HepG2 (cell line): ENCODE results near the gene CDK17. TPM values are rescaled to one million over a fixed set of nuclear protein-coding genes. Genes with fewer than 3 reads are reported as not detected.

Experiments used
- ATAC-seq: fragments of 200-7000 bp; cut with Tn5 transposase; 3 replicates; pipeline ENCODE4 v1.9.1; 2020; ENCODE audit warnings: mild to moderate bottlenecking, moderate library complexity
- BruUV-seq: library from RNA; stranded (reverse); fragments of 400-500 nt; replicated peaks from 2 replicates; lab custom pipeline; 2021; lab: Mats Ljungman, UMichigan
- CTCF ChIA-PET: fragments of 300-600 bp; formaldehyde crosslinking; extraction: SDS; loops from one replicate; lab custom pipeline; 2021; ENCODE audit warnings: low total read pairs, inconsistent platforms, low intra/inter-chr PET ratio; lab: Yijun Ruan, JAX
- POLR2A ChIA-PET: fragments of 350-600 bp; sonication (Branson Sonifier 250); formaldehyde crosslinking; loops from one replicate; lab custom pipeline; 2020; ENCODE audit warnings: antibody characterized with exemption, inconsistent platforms; lab: Yijun Ruan, JAX
- DNase-seq: peaks from one replicate; pipeline ENCODE4 v3.0.0-alpha.2; 2015; ENCODE audit warnings: low spot score
- FAIRE-seq: peaks from 3 replicates; lab custom pipeline; 2011; peaks lifted over from hg19 to GRCh38; lab: Jason Lieb, UNC
- H2AFZ ChIP-seq: one replicate; pipeline ENCODE4 v1.6.1; 2011; ENCODE audit warnings: low read length, inconsistent platforms
- H3K27ac ChIP-seq: fragments of 300-600 bp; 3 replicates; pipeline ENCODE4 v1.8.0; 2011; ENCODE audit warnings: mixed run types, mild to moderate bottlenecking, mixed read lengths, low read length, inconsistent platforms; ENCODE audit not compliant: insufficient read depth; ENCODE audit errors: extremely low read length
- H3K27me3 ChIP-seq, 2 experiments: fragments of 200-600 bp in 1 of 2; 2 replicates in 1 of 2; 3 replicates in 1 of 2; pipeline versions ENCODE4 v1.6.0 to v1.8.0; 2011; ENCODE audit warnings: low read length in 2 of 2, mild to moderate bottlenecking in 2 of 2, moderate library complexity in 2 of 2, inconsistent platforms in 1 of 2; ENCODE audit not compliant: insufficient read depth in 2 of 2, control insufficient read depth in 1 of 2
- H3K36me3 ChIP-seq, 2 experiments: fragments of 200-600 bp in 1 of 2; replicated peaks in 1 of 2; 2 replicates in 1 of 2; 3 replicates in 1 of 2; pipeline versions ENCODE4 v1.5.1 to v1.8.0; 2011; ENCODE audit warnings: low read length in 2 of 2, inconsistent platforms in 1 of 2; ENCODE audit not compliant: insufficient read depth in 2 of 2, control insufficient read depth in 1 of 2
- H3K4me1 ChIP-seq: 2 replicates; pipeline ENCODE4 v1.5.1; 2012; ENCODE audit warnings: low read length, inconsistent platforms; ENCODE audit not compliant: insufficient read depth
- H3K4me2 ChIP-seq: 2 replicates; pipeline ENCODE4 v1.6.0; 2011; ENCODE audit warnings: low read depth, low read length, inconsistent platforms
- H3K4me3 ChIP-seq, 3 experiments: fragments of 200-600 bp in 1 of 3; sonication (generic), shearing (Covaris generic) in 1 of 3; replicated peaks in 1 of 3; 2 replicates each; pipeline ENCODE4 v1.5.1; 2011 to 2016; ENCODE audit warnings: low read length in 3 of 3, inconsistent platforms in 2 of 3, low read depth in 2 of 3, mild to moderate bottlenecking in 2 of 3, control low read depth in 1 of 3, mixed read lengths in 1 of 3; ENCODE audit not compliant: insufficient read depth in 1 of 3
- H3K79me2 ChIP-seq: one replicate; pipeline ENCODE4 v1.6.1; 2011; ENCODE audit warnings: low read length, inconsistent platforms; ENCODE audit not compliant: insufficient read depth
- H3K9ac ChIP-seq: 2 replicates; pipeline ENCODE4 v1.6.0; 2011; ENCODE audit warnings: mild to moderate bottlenecking, low read depth, low read length, inconsistent platforms; ENCODE audit not compliant: insufficient read depth
- H3K9me3 ChIP-seq: 2 replicates; pipeline ENCODE4 v1.5.1; 2012; ENCODE audit warnings: mild to moderate bottlenecking, low read length
- H4K20me1 ChIP-seq: 2 replicates; pipeline ENCODE4 v1.6.0; 2011; ENCODE audit warnings: inconsistent platforms, mild to moderate bottlenecking, low read length, moderate library complexity; ENCODE audit not compliant: insufficient read depth
- CEBPG ChIP-seq: IDR thresholded peaks from 2 replicates; pipeline ENCODE4 v1.6.1; 2016
- CHD4 ChIP-seq: fragments of 200-600 bp; sonication (generic); IDR thresholded peaks from 2 replicates; pipeline ENCODE4 v1.7.0; 2017; ENCODE audit warnings: mild to moderate bottlenecking, low read length, borderline replicate concordance
- FOXC1 ChIP-seq: sonication (generic); formaldehyde crosslinking; IDR thresholded peaks from 2 replicates; pipeline ENCODE4 v1.8.0; 2022; ENCODE audit warnings: mild to moderate bottlenecking, missing genetic modification reagents, borderline replicate concordance
- SIX4 ChIP-seq: sonication (generic); formaldehyde crosslinking; IDR thresholded peaks from 2 replicates; pipeline ENCODE4 v1.4.0; 2020; ENCODE audit warnings: missing genetic modification reagents
- TEAD3 ChIP-seq: optimal IDR thresholded peaks from 2 replicates; pipeline ENCODE3; 2016; ENCODE audit warnings: borderline replicate concordance
- ZC3H4 ChIP-seq: sonication (generic); formaldehyde crosslinking; IDR thresholded peaks from 2 replicates; pipeline ENCODE4 v1.4.0; 2020; ENCODE audit warnings: missing genetic modification reagents, borderline replicate concordance
- ZFP36L2 ChIP-seq: sonication (generic); formaldehyde crosslinking; IDR thresholded peaks from 2 replicates; pipeline ENCODE4 v1.4.0; 2020; ENCODE audit warnings: missing genetic modification reagents
- ZNF513 ChIP-seq: sonication (generic); formaldehyde crosslinking; conservative IDR thresholded peaks from 2 replicates; pipeline ENCODE4 v1.5.0; 2020; ENCODE audit warnings: missing genetic modification reagents
- ZNF792 ChIP-seq: IDR thresholded peaks from 2 replicates; pipeline ENCODE4 v1.6.1; 2016
- WGBS: methylation state at CpG from one replicate; pipeline ENCODE4 v1.1.6; 2017; ENCODE audit warnings: low lambda C conversion rate; 5-methylcytosine and 5-hydroxymethylcytosine counted together
- in situ Hi-C: cut with HindIII; loops from 2 replicates; pipeline ENCODE4 v1.10.0; 2017; ENCODE audit warnings: low pct_unique_long_range_greater_than_20kb; ENCODE audit not compliant: extremely low pct_ligation_motif_present
- intact Hi-C: fragments of 100-400 bp; cut with micrococcal nuclease; formaldehyde crosslinking; loops from one replicate; pipeline ENCODE4 v1.10.0; 2022; ENCODE audit not compliant: unreplicated experiment
- polyA plus RNA-seq, 8 experiments: library from polyadenylated mRNA; depleted of rRNA in 3 of 8; stranded (reverse) in 7 of 8; unstranded in 1 of 8; fragments of >200 nt; fragmentation: Illumina TruSeq in 4 of 8; extraction: Trizol in 4 of 8; gene quantifications; 2 replicates each; pipeline versions ENCODE4 v1.2.1 to v1.2.3, GENCODE V29; 2011 to 2016; ENCODE audit warnings: low read depth in 4 of 8, missing spikeins in 1 of 8, mixed read lengths in 1 of 8; ENCODE audit not compliant: insufficient read depth in 1 of 8
- total RNA-seq, 5 experiments: library from RNA; depleted of rRNA; stranded (reverse); fragments of >200 nt; fragmentation: Illumina TruSeq; extraction: Trizol; gene quantifications; 2 replicates each; pipeline ENCODE4 v1.2.3, GENCODE V29; 2016; ENCODE audit warnings: low read depth in 1 of 5
- TF ChIP-seq, protein P1 (sequence below), 2 experiments: sonication (generic) in 1 of 2; formaldehyde crosslinking in 1 of 2; IDR thresholded peaks; 2 replicates each; pipeline versions ENCODE4 v1.5.1 to v1.6.1; 2011 to 2020; ENCODE audit warnings: borderline replicate concordance in 1 of 2, low read depth in 1 of 2, low read length in 1 of 2, mild to moderate bottlenecking in 1 of 2, missing genetic modification reagents in 1 of 2, moderate library complexity in 1 of 2
- TF ChIP-seq, protein P2 (sequence below): sonication (generic); formaldehyde crosslinking; IDR thresholded peaks from 2 replicates; pipeline ENCODE4 v1.9.0; 2021; ENCODE audit warnings: missing genetic modification reagents, borderline replicate concordance

CDK17 gene
- total and polyA plus RNA-seq, 2 of the 13 experiments (the other 11 are each of a cell fraction or from before 2014, with no cell fraction given): 9.9 to 22.3 TPM

- H4K20me1 ChIP-seq: no peaks in the 10 kb centered on the region
- no peak for DNase-seq
- TF ChIP-seq TEAD3 (CRISPR knock-in tag) (no peak), ZC3H4 (CRISPR knock-in tag) (no peak), ZFP36L2 (CRISPR knock-in tag) (no peak), SIX4 (CRISPR knock-in tag) (no peak), ZNF792 (CRISPR knock-in tag) (no peak), FOXC1 (CRISPR knock-in tag) (no peak), CEBPG (CRISPR knock-in tag) (no peak), ZNF513 (CRISPR knock-in tag) (no peak), CHD4 (no peak)
- TF ChIP-seq, protein P1, sequence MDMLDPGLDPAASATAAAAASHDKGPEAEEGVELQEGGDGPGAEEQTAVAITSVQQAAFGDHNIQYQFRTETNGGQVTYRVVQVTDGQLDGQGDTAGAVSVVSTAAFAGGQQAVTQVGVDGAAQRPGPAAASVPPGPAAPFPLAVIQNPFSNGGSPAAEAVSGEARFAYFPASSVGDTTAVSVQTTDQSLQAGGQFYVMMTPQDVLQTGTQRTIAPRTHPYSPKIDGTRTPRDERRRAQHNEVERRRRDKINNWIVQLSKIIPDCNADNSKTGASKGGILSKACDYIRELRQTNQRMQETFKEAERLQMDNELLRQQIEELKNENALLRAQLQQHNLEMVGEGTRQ (IDR thresholded peaks at IDR 0.05; ENCODE audit: low read depth, low read length): no peak
- TF ChIP-seq, protein P1 (CRISPR knock-in tag; IDR thresholded peaks at IDR 0.05; ENCODE audit: borderline replicate concordance): no peak
- TF ChIP-seq, protein P2, sequence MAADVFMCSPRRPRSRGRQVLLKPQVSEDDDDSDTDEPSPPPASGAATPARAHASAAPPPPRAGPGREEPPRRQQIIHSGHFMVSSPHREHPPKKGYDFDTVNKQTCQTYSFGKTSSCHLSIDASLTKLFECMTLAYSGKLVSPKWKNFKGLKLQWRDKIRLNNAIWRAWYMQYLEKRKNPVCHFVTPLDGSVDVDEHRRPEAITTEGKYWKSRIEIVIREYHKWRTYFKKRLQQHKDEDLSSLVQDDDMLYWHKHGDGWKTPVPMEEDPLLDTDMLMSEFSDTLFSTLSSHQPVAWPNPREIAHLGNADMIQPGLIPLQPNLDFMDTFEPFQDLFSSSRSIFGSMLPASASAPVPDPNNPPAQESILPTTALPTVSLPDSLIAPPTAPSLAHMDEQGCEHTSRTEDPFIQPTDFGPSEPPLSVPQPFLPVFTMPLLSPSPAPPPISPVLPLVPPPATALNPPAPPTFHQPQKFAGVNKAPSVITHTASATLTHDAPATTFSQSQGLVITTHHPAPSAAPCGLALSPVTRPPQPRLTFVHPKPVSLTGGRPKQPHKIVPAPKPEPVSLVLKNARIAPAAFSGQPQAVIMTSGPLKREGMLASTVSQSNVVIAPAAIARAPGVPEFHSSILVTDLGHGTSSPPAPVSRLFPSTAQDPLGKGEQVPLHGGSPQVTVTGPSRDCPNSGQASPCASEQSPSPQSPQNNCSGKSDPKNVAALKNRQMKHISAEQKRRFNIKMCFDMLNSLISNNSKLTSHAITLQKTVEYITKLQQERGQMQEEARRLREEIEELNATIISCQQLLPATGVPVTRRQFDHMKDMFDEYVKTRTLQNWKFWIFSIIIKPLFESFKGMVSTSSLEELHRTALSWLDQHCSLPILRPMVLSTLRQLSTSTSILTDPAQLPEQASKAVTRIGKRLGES (CRISPR knock-in tag): no peak
- H3K4me3 ChIP-seq: no peak overlapping the region
- ChIA-PET POLR2A (no interaction called here), CTCF (no interaction called here)
- H2AFZ ChIP-seq: no peak overlapping the region
- no peak overlapping the region for H3K27ac ChIP-seq
- no peak overlapping the region for H3K9ac ChIP-seq
- peaks cover 1 to 10% of the 10 kb centered on the region in 2 experiments; a peak in 2 of 5 replicates for H3K36me3 ChIP-seq
- no TSS peak for BruUV-seq
- H3K27me3 ChIP-seq: no peaks in the 10 kb centered on the region
- in situ Hi-C loops: no loop called here
- no peaks in the 10 kb centered on the region for H3K4me1 ChIP-seq
- H3K4me2 ChIP-seq: no peak overlapping the region
- intact Hi-C loops: no loop called here
- no peak for FAIRE-seq
- no peak for ATAC-seq
- 91% methylated on average over 3 of the region's 3 CpGs for WGBS
- no peaks in the 10 kb centered on the region for H3K79me2 ChIP-seq
- H3K9me3 ChIP-seq: no peaks in the 10 kb centered on the region
Measured at GRCh38 chr12:96310067-96310466, 90.2 kb downstream of the CDK17 start.
